Panc1 (cell line): Measurements from ENCODE around the gene FBXW7. TPM values are rescaled to one million over a fixed set of nuclear protein-coding genes. Genes with fewer than 3 reads are reported as not detected.

Experiments used
- ATAC-seq: fragments of 200-7000 bp; cut with Tn5 transposase; 2 replicates; pipeline ENCODE4 v1.9.1; 2020; ENCODE audit warnings: mild to moderate bottlenecking, moderate library complexity
- BruUV-seq: library from RNA; stranded (reverse); fragments of 400-500 nt; replicated peaks from 2 replicates; lab custom pipeline; 2021; lab: Mats Ljungman, UMichigan
- CTCF ChIA-PET: fragments of 300-600 bp; sonication (Branson Sonifier 250); formaldehyde crosslinking; loops from one replicate; lab custom pipeline; 2022; ENCODE audit warnings: antibody characterized with exemption; lab: Charles Lee
- POLR2A ChIA-PET: fragments of 300-600 bp; sonication (Branson Sonifier 250); formaldehyde crosslinking; loops from one replicate; lab custom pipeline; 2022; ENCODE audit warnings: antibody characterized with exemption; lab: Charles Lee
- DNase-seq: peaks from one replicate; pipeline ENCODE4 v3.0.0-alpha.2; 2010; ENCODE audit warnings: low read depth, low spot score
- H3K27ac ChIP-seq: 2 replicates; pipeline ENCODE4 v1.5.1; 2011; ENCODE audit warnings: mild to moderate bottlenecking, low read length, inconsistent platforms
- H3K27me3 ChIP-seq: fragments of 200-500 bp; sonication (Bioruptor generic); 2 replicates; pipeline ENCODE4 v1.6.0; 2014; ENCODE audit warnings: low read length, inconsistent platforms; ENCODE audit not compliant: control insufficient read depth, insufficient read depth
- H3K36me3 ChIP-seq: fragments of 200-500 bp; sonication (Bioruptor generic); 2 replicates; pipeline ENCODE4 v1.5.1; 2014; ENCODE audit warnings: inconsistent platforms, mild to moderate bottlenecking, low read length, moderate library complexity; ENCODE audit not compliant: control insufficient read depth, insufficient read depth
- H3K4me1 ChIP-seq: 2 replicates; pipeline ENCODE4 v1.5.1; 2011; ENCODE audit warnings: inconsistent platforms, mild to moderate bottlenecking, low read length, moderate library complexity; ENCODE audit not compliant: control insufficient read depth, insufficient read depth
- H3K4me3 ChIP-seq, 2 experiments: 2 replicates each; pipeline ENCODE4 v1.5.1; 2011 to 2012; ENCODE audit warnings: low read depth in 2 of 2, low read length in 2 of 2, mild to moderate bottlenecking in 2 of 2, inconsistent platforms in 1 of 2, moderate library complexity in 1 of 2
- H3K9me3 ChIP-seq: fragments of 200-500 bp; sonication (Bioruptor generic); 2 replicates; pipeline ENCODE4 v1.5.1; 2014; ENCODE audit warnings: low read depth, mild to moderate bottlenecking, inconsistent platforms, low read length, moderate library complexity; ENCODE audit not compliant: control insufficient read depth, insufficient read depth
- POLR2AphosphoS5 ChIP-seq: IDR thresholded peaks from 2 replicates; pipeline ENCODE4 v1.6.1; 2012; ENCODE audit warnings: mild to moderate bottlenecking, low read depth, low read length, moderate library complexity
- SIN3A ChIP-seq: IDR thresholded peaks from 2 replicates; pipeline ENCODE4 v1.6.1; 2012; ENCODE audit warnings: low read depth, mild to moderate bottlenecking, low read length, moderate library complexity, borderline replicate concordance; ENCODE audit not compliant: insufficient read depth
- TCF7L2 ChIP-seq: IDR thresholded peaks from 2 replicates; pipeline ENCODE4 v1.6.1; 2011; ENCODE audit warnings: mild to moderate bottlenecking, low read depth, low read length, inconsistent platforms
- in situ Hi-C: cut with HindIII; loops from 2 replicates; pipeline ENCODE4 v1.10.0; 2016; ENCODE audit warnings: low sequenced_read_pairs, low pct_unique_long_range_greater_than_20kb
- intact Hi-C: fragments of 100-400 bp; cut with micrococcal nuclease; formaldehyde crosslinking; loops from one replicate; pipeline ENCODE4 v1.10.0; 2022; ENCODE audit not compliant: unreplicated experiment
- total RNA-seq: library from RNA; stranded (reverse); gene quantifications from one replicate; pipeline ENCODE4 v1.2.1, GENCODE V29; 2021; ENCODE audit not compliant: unreplicated experiment
- TF ChIP-seq, protein P1 (sequence below): fragments of 450-650 bp; IDR thresholded peaks from 2 replicates; pipeline ENCODE4 v1.5.1; 2017; ENCODE audit warnings: mild to moderate bottlenecking
- TF ChIP-seq, protein P2 (sequence below), 2 experiments: IDR thresholded peaks; 2 replicates each; pipeline ENCODE4 v1.6.1; 2011 to 2012; ENCODE audit warnings: low read depth in 2 of 2, control low read depth in 1 of 2, low read length in 1 of 2, mild to moderate bottlenecking in 1 of 2, moderate library complexity in 1 of 2; ENCODE audit not compliant: insufficient read depth in 1 of 2

The FBXW7 gene
- total RNA-seq, 1 experiment from 2014 or later, result 16.2 TPM

DNA sequence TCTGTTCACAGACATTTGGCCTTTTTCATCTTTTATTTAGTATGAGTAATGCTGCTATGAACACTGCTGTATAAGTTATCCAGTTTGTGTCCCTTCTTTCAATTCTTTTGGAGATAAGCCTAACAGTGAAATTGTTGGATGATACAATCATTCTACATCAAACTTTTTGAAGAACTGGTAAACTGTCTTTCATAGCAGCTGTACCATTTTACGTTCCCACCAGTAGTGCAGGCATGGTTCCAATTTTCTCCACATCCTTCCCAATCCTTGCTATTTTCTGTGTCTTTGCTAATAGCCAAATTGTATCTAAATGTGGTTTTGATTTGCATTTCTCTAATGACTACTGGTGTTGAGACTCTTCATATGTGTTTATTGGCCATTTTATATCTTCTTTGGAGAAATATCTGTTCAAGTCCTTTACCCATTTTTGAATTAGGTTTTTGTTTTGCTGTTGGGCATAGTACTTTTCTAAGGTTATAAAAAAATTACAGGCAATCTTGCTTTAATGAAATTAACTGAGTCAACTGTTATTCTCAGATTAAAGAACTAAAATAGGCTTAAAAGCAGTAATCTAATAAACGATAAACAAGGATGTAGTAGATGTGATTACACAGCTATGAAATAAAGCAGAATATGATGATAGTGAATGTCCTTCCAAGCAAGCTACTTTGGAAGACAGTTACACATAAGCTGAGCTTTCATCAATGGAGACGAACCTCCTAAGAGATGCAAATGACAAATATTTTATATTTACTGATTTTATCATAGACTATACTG, 57.2 kb downstream of the FBXW7 start:
- ChIA-PET CTCF (no interaction called here), POLR2A (no interaction called here)
- no peak overlapping the region for H3K27ac ChIP-seq
- H3K4me3 ChIP-seq, result no peak overlapping the region
- H3K9me3 ChIP-seq, result no peaks in the 10 kb centered on the region
- BruUV-seq, result no TSS peak
- DNase-seq, result no peak
- TF ChIP-seq, protein P1, sequence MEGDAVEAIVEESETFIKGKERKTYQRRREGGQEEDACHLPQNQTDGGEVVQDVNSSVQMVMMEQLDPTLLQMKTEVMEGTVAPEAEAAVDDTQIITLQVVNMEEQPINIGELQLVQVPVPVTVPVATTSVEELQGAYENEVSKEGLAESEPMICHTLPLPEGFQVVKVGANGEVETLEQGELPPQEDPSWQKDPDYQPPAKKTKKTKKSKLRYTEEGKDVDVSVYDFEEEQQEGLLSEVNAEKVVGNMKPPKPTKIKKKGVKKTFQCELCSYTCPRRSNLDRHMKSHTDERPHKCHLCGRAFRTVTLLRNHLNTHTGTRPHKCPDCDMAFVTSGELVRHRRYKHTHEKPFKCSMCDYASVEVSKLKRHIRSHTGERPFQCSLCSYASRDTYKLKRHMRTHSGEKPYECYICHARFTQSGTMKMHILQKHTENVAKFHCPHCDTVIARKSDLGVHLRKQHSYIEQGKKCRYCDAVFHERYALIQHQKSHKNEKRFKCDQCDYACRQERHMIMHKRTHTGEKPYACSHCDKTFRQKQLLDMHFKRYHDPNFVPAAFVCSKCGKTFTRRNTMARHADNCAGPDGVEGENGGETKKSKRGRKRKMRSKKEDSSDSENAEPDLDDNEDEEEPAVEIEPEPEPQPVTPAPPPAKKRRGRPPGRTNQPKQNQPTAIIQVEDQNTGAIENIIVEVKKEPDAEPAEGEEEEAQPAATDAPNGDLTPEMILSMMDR, result no peak
- no peak for TF ChIP-seq POLR2AphosphoS5
- TF ChIP-seq, protein P2, sequence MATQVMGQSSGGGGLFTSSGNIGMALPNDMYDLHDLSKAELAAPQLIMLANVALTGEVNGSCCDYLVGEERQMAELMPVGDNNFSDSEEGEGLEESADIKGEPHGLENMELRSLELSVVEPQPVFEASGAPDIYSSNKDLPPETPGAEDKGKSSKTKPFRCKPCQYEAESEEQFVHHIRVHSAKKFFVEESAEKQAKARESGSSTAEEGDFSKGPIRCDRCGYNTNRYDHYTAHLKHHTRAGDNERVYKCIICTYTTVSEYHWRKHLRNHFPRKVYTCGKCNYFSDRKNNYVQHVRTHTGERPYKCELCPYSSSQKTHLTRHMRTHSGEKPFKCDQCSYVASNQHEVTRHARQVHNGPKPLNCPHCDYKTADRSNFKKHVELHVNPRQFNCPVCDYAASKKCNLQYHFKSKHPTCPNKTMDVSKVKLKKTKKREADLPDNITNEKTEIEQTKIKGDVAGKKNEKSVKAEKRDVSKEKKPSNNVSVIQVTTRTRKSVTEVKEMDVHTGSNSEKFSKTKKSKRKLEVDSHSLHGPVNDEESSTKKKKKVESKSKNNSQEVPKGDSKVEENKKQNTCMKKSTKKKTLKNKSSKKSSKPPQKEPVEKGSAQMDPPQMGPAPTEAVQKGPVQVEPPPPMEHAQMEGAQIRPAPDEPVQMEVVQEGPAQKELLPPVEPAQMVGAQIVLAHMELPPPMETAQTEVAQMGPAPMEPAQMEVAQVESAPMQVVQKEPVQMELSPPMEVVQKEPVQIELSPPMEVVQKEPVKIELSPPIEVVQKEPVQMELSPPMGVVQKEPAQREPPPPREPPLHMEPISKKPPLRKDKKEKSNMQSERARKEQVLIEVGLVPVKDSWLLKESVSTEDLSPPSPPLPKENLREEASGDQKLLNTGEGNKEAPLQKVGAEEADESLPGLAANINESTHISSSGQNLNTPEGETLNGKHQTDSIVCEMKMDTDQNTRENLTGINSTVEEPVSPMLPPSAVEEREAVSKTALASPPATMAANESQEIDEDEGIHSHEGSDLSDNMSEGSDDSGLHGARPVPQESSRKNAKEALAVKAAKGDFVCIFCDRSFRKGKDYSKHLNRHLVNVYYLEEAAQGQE (IDR thresholded peaks at IDR 0.05; ENCODE audit: insufficient read depth in 1 of 2, low read depth in 2 of 2, low read length in 1 of 2), result no peak
- no peak for TF ChIP-seq SIN3A
- TF ChIP-seq TCF7L2, result no peak
- H3K36me3 ChIP-seq, result no peaks in the 10 kb centered on the region
- H3K27me3 ChIP-seq, result no peaks in the 10 kb centered on the region
- intact Hi-C loops (no loop called here), in situ Hi-C loops (no loop called here)
- H3K4me1 ChIP-seq, result no peaks in the 10 kb centered on the region
- no peak for ATAC-seq

DNA sequence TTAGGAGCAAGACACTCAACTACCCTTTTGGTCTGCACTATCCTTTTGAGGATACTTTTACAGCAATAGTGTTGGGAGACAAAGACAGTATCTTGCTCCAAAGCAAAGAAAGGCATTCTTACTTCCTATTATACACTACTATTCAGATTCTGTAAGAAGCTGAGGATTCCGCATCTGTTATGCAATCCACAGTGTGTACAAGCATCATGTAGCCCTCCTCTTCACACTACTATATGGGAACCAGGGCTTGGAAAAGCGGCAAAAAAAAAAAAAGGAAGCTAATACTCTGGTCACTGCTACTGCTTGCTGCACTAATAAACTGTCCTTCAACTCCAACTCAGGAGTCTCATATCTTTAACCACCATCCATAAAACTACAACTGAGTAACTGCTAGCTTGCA, 59.1 kb downstream of the FBXW7 start:
- no peaks in the 10 kb centered on the region for H3K27me3 ChIP-seq
- H3K36me3 ChIP-seq, result no peaks in the 10 kb centered on the region
- no peak for DNase-seq
- H3K9me3 ChIP-seq, result no peaks in the 10 kb centered on the region
- POLR2A ChIA-PET, result no interaction called here
- no peak overlapping the region for H3K4me3 ChIP-seq
- in situ Hi-C loops (no loop called here), intact Hi-C loops (no loop called here)
- CTCF ChIA-PET, result no interaction called here
- ATAC-seq, result no peak
- TF ChIP-seq SIN3A (no peak), POLR2AphosphoS5 (no peak), TCF7L2 (no peak)
- TF ChIP-seq, protein P1, result no peak
- TF ChIP-seq, protein P2 (IDR thresholded peaks at IDR 0.05; ENCODE audit: insufficient read depth in 1 of 2, low read depth in 2 of 2, low read length in 1 of 2), result no peak
- BruUV-seq, result no TSS peak
- H3K27ac ChIP-seq, result no peak overlapping the region
- no peaks in the 10 kb centered on the region for H3K4me1 ChIP-seq
